H54 (cell line): ENCODE data around the gene CARD11.
"Not testable (repeated sequence)": the region's sequence is repeated elsewhere in the genome, so short reads cannot be mapped to it uniquely, and the experiment has no call there.

ENCODE experiments used
- DNase-seq: peaks from one replicate; pipeline ENCODE4 v3.0.0; 2011; ENCODE audit warnings: low spot score, mixed read lengths; ENCODE audit not compliant: insufficient read length
- FAIRE-seq: peaks from 3 replicates; lab custom pipeline; 2011; peaks lifted over from hg19 to GRCh38; lab: Jason Lieb, UNC
- POLR2A ChIP-seq: IDR thresholded peaks from 2 replicates; pipeline ENCODE4 v1.6.1; 2011; ENCODE audit warnings: low read depth, mild to moderate bottlenecking, low read length

Gene CARD11

DNA sequence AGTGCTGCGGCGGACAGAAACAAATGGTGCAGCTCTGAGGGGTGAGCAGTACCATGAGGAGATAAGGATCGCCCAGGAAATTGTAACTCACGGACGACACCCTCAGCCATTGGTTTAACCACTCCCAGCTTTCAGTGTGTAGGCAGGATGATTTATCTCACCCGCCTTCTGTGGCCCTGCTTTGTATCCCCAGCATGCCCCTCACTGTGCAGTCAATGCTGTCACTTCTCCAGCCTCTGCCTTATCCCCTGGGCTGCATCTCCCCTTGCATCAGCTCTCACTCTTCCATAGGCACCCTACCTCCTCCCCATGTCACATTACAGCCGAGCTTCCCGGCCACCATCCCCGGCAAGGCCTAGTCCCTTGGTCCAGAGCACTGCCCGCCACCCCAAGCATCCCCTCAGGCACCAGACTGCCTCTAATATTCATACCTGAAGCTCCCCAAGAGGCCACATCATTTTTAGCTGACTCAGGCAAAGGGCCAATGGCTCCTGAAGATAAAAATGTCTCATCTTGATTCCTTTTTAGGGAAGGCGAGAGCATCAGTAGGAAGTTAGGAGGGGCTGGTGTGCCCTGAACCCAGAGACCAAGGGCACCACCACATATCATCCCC lies 77.1 kb downstream of the CARD11 start:
- no peak for TF ChIP-seq POLR2A
- FAIRE-seq = no peak
- no peak for DNase-seq

DNA sequence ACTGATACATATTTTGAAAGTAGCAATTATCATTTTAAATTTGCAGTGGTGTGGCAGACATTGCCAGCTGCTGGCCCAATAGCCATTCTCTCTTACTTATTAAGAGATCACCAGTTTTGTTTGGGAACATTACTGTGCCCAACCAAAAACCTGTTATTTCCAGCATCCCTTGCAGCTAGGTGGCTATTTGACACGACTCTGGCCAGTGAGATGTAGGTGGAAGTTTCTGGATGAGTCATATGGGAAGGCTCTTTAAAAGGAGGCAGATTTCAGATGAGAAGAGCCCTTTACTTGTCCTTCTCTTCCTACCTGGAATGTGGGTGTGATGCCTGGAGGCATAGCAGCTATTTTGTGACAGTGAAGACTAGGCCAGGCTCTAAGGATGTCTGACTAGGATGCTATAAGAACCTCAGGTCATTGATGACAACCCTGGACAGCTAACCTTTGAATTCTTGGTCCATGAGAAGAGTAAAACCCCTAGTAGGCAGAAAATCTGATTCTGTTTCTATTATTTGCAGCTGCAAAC lies 77.9 kb downstream of the CARD11 start:
- no peak for TF ChIP-seq POLR2A
- DNase-seq (no peak), FAIRE-seq (no peak)

DNA sequence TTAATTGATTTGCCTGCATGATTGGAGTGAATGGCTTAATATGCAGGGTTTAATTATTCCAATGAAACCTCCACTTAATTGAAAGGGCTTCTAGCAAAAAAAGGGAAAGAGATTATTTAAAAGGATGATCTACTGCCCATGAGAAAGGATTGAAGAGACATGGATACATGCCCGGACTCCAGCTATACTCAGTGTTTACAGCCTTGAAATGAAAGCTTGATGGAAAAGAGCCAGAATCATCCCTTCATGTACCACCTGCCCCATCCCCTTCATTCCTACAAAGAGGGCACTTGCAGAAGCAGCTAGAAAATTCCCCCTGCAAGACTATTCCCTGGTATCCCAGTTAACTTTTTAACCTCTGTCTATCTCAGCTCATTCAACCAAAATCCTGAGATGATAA lies 78.4 kb downstream of the CARD11 start:
- FAIRE-seq (no peak), DNase-seq (no peak)
- TF ChIP-seq POLR2A = no peak

DNA sequence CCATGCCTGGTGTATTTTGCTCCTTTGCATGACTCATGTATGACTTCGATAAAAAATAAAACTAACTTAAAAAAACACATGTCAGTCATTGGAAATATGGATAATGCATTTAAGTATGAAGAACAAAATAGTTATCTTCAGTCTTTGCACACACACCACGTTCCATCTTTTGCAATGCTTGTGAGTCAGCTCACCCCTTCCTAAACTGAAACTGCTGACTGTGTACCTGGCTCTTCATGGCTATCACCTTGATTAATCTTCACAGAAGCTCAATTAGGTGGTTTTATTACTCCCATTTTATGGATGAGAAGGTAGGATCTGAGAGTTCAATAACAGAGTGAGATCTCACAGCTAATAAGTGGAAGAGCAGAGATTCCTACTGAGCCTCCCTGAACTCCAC lies 79.5 kb downstream of the CARD11 start:
- no peak for TF ChIP-seq POLR2A
- FAIRE-seq (no peak), DNase-seq (no peak)

DNA sequence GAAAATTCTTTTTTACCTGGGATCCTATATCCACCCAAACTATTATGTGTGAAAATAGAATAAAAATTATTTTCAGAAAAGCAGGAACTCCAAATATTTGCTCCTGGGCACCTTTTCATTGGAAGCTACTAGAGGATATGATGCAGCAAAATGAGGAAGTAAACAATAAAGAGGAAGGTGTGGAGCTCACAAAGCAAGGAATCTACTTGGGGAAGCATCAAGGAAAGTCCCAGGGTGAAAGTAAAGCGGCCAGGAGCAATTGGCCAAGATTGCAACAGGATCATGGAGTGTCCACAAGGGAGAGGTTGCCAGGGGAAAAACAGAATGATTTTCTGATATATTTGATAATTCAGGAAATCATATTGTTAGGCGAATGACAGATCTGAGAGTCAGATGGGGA lies 80.8 kb downstream of the CARD11 start:
- no peak for FAIRE-seq
- TF ChIP-seq POLR2A = no peak
- DNase-seq = no peak

DNA sequence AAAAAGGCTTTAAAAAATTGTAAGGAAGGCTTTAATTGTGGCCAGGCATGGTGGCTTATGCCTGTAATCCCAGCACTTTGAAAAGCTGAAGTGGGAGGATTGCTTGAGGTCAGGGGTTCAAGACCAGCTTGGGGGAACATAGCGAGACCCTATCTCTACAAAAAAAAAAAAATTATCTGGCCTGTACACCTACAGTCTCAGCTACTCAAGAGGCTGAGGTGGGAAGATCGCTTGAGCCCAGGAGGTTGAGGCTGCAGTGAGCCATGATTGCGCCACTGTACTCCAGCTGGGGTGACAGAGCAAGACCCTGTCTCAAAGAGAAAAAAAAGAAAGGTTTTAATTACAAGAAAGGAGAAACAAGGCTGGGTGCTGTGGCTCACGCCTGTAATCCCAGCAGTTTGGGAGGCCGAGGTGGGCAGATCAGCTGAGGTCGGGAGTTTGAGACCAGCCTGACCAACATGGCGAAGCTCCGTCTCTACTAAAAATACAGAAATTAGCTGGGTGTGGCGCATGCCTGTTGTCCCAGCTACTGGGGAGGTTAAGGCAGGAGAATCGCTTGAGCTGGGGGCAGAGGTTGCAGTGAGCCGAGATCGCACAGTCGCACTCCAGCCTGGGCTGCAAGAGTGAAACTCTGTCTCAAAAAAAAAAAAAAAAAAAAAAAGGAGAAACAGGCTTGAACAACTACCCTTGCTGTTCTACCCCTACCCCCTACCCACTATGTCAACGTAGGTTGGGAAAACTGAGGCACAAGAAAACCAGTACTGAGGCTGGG lies 83.7 kb downstream of the CARD11 start:
- no peak for DNase-seq
- FAIRE-seq = no peak
- no peak for TF ChIP-seq POLR2A

DNA sequence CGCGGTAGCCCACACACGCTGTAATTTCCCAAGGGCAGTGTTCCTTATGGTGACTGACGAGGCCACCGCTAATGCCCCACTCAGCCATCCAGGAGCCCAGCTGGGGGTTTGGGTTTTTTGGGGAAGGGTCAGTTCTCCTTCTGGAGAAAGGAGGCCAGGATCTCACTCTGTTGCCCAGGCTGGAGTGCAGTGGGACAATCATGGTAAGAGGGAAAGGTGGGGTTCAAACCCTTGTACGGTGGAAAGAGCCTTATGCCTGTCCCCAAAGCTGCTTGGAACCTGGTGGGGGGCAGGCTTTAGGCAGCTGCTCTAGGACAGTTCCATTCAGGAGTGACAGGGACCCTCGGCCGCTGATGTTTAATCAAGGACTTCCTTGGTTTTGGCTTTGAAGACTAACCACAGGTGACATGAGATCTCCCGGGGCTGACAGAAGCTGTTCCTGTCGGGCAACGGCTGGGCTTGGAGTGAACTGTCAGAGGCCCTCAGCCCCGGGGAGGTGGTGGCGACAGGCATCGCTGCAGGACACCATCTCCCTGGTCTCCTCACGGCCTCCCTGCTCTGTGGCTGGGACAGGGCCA lies 84.5 kb downstream of the CARD11 start:
- FAIRE-seq (no peak), DNase-seq (no peak)
- no peak for TF ChIP-seq POLR2A

DNA sequence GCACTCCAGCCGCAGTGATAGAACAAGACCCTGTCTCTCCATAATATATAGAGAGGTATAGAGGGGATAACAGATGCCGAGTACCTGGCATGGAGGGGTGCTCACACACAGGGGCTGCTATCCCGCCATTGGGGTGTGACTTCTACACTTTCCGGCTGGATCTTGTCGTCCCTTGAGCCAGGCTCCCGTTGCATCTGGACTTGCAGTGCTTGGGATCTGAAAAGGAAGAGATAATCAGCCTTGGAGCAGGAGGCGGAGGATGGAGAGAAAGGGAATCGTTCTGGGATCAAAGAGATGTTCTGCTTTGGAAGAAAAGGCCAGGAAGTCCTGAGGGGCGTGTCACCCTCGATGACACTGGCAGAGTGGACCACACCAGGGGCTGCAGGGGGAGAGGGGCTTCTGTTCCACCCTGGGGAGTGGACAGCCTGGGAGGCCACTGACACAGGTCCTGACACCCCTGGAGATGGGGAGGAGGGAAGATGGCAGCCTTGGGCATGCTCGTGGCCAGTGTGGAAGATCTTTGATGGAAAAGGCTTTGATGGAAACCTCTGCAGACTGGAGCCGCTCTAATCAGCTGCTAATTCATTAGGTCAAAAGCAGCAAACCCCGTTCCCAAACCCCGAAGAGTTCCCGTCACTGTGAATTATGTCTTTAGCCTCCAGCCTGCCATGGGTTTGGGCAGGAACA lies 85.1 kb downstream of the CARD11 start:
- FAIRE-seq = no peak
- no peak for DNase-seq
- TF ChIP-seq POLR2A = no peak

DNA sequence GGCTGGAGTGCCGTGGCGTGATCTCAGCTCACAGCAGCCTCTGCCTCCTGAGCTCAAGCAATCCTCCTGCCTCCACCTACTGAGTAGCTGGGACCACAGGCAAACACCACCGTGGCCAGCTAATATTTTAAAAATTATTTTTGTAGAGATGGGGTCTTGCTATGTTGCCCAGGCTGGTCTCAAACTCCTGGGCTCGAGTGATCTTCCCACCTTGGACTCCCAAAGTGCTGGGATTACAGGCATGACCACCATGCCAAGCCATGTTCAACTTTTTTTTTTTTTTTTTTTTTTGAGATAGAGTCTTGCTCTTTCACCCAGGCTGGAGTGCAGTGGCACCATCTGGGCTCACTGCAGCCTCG lies 86.3 kb downstream of the CARD11 start:
- not testable (repeated sequence) for FAIRE-seq, DNase-seq

DNA sequence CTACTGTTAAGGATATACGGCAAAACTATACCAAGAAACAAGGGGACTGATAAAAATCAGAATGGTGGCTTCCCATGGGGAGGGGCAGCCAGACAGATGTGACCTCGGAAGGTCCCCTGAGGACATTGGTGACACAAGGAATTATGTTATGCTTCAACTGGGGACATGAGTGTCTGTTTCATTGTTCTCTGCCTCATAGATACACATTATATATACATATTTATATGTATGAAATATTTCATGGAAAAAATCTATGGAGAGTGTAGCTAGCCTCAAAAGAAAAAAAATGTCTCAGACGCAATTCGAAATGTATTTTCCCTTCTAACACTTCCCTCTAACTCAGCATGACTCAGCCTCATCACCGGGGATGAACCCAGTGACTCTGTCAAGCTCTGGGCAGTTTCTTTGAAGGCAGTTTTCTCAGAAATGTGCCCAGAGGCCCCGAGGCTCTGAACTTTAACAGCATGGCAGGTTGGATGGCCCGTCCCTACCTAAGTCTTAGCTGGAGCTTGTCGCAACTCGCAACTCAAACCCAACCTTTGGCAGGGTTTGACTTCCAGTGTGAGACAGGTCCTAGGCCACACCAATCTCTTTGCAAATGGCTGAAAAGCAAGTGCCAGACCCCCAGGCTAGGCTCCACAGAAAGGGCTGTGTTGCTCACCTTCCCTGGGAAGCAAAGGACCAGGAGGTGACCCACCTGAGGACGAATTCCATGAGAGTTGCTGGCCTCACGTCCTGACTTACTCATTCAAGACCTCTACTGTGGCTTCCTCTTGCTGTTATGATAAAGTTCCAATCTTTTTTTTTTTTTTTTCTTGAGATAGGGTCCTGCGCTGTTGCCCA lies 86.9 kb downstream of the CARD11 start:
- no peak for TF ChIP-seq POLR2A
- DNase-seq (peak; percentile 89), FAIRE-seq (no peak)

DNA sequence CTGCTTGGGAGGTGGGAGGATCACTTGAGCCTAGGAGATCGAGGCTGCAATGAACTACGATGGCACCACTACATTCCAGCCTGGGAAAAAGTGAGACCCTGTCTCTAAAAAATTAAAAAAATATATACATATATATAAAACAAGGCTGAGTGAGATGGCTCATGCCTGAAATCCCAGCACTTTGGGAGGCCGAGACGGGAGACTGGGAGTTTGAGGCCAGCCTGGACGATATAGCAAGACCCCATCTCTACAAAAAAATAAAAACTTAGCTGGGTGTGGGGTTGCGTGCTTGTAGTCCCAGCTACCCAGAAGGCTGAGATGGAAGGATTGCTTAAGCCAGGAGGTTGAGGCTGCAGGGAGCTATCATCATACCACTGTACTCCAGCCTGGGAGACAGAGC lies 87.6 kb downstream of the CARD11 start:
- DNase-seq (no peak), FAIRE-seq (no peak)
- TF ChIP-seq POLR2A = no peak

DNA sequence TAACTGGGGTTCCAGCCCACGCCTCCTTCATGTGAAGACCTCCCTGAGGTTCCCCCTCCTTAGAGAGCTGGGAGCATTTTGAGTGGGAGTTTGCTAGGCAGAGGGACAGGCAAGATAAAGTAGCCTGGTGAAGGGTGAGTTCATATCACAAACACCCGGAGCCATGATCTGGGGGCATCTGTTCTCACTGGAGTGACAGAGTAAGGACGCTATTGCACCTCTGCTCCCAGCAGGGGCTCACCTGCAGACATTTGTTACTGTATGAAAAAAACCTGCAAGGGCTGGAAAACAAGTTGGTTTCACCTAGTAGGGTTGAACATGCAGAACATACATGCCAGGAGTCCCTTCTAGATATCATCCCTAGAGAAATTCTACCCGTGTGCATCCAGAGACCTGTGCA lies 88.4 kb downstream of the CARD11 start:
- DNase-seq (no peak), FAIRE-seq (no peak)
- TF ChIP-seq POLR2A = no peak

DNA sequence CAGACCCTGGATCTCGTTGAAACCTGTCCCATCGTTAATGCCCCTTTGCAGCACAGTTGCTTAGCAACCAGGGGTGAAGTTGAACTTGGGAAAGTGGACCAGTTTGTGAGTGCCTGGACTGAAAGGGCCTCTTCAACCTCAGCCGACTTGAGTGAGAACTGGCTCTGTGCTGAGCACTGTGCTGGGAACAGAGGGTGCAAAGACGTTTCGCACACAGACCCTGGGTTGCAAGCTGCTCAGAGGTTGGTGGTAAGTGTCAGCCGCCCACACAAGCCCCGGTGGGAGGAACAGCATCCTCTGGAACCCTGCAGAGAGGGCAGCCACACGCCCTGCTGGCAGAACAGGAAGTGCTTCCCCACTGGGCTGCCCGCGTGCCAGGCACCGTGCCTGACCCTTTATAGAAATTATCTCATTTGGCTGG lies 89.2 kb downstream of the CARD11 start:
- FAIRE-seq = no peak
- TF ChIP-seq POLR2A = no peak
- DNase-seq = no peak
